HCT116 (cell line): ENCODE data around the gene RGS7. TPM values are rescaled to one million over a fixed set of nuclear protein-coding genes. Genes with fewer than 3 reads are reported as not detected.

Source experiments
- ATAC-seq: fragments of 200-7000 bp; cut with Tn5 transposase; 2 replicates; pipeline ENCODE4 v1.9.1; 2020; ENCODE audit warnings: mild to moderate bottlenecking, moderate library complexity
- BruUV-seq: library from RNA; stranded (reverse); fragments of 400-500 nt; replicated peaks from 2 replicates; lab custom pipeline; 2021; lab: Mats Ljungman, UMichigan
- CTCF ChIA-PET: fragments of 300-600 bp; sonication (Branson Sonifier 250); formaldehyde crosslinking; loops from one replicate; lab custom pipeline; 2021; ENCODE audit warnings: antibody characterized with exemption; lab: Charles Lee
- POLR2A ChIA-PET: fragments of 300-600, 350-600 bp; sonication (Branson Sonifier 250); formaldehyde crosslinking; loops from one replicate; lab custom pipeline; 2021; ENCODE audit warnings: antibody characterized with exemption; lab: Charles Lee
- RAD21 ChIA-PET, 2 experiments: fragments of 300-600 bp; sonication (Branson Sonifier 250); formaldehyde crosslinking; loops; one replicate each; lab custom pipeline; 2023; ENCODE audit warnings: low total read pairs in 2 of 2; ENCODE audit not compliant: uncharacterized antibody in 2 of 2, unreplicated experiment in 2 of 2, low non-redundant PET in 1 of 2; lab: Charles Lee
- DNase-seq: peaks from one replicate; pipeline ENCODE4 v3.0.0-alpha.2; 2010; ENCODE audit warnings: low read depth, low spot score
- H2AFZ ChIP-seq: fragments of 200-600 bp; shearing (Covaris generic), sonication (generic); 2 replicates; pipeline ENCODE4 v1.6.1; 2017; ENCODE audit warnings: low read depth, mixed run types, mixed read lengths, antibody characterized with exemption, low read length; ENCODE audit not compliant: poor library complexity, severe bottlenecking
- H3K27ac ChIP-seq: 2 replicates; pipeline ENCODE4 v1.5.1; 2012; ENCODE audit warnings: low read depth, low read length
- H3K27me3 ChIP-seq: fragments of 200-600 bp; sonication (generic); 2 replicates; pipeline ENCODE4 v1.6.1; 2016; ENCODE audit warnings: mixed run types, low read length, mixed read lengths; ENCODE audit not compliant: insufficient read depth
- H3K36me3 ChIP-seq, 2 experiments: fragments of 200-500 bp in 1 of 2; fragments of 200-600 bp in 1 of 2; sonication (Bioruptor generic) in 1 of 2; sonication (generic) in 1 of 2; 2 replicates each; pipeline versions ENCODE4 v1.5.1 to v1.6.1; 2014 to 2016; ENCODE audit warnings: low read length in 2 of 2, inconsistent platforms in 1 of 2, mixed read lengths in 1 of 2, mixed run types in 1 of 2; ENCODE audit not compliant: insufficient read depth in 2 of 2, control insufficient read depth in 1 of 2
- H3K4me1 ChIP-seq, 2 experiments: fragments of 200-600 bp in 1 of 2; sonication (generic) in 1 of 2; 2 replicates each; pipeline versions ENCODE4 v1.5.1 to v1.6.1; 2012 to 2017; ENCODE audit warnings: low read length in 2 of 2, inconsistent platforms in 1 of 2, mild to moderate bottlenecking in 1 of 2, mixed read lengths in 1 of 2, mixed run types in 1 of 2, moderate library complexity in 1 of 2; ENCODE audit not compliant: insufficient read depth in 2 of 2, control insufficient read depth in 1 of 2
- H3K4me2 ChIP-seq: fragments of 200-600 bp; sonication (generic); 2 replicates; pipeline ENCODE4 v1.6.1; 2017; ENCODE audit warnings: mixed run types, low read length, mixed read lengths
- H3K4me3 ChIP-seq, 2 experiments: fragments of 200-600 bp in 1 of 2; sonication (generic) in 1 of 2; replicated peaks in 1 of 2; 2 replicates each; pipeline ENCODE4 v1.5.1; 2011 to 2016; ENCODE audit warnings: low read length in 2 of 2, control low read depth in 1 of 2, low read depth in 1 of 2, mild to moderate bottlenecking in 1 of 2, mixed read lengths in 1 of 2, mixed run types in 1 of 2
- H3K79me2 ChIP-seq: fragments of 200-600 bp; sonication (generic); 2 replicates; pipeline ENCODE4 v1.6.1; 2017; ENCODE audit warnings: mild to moderate bottlenecking, mixed run types, low read length, moderate library complexity, mixed read lengths; ENCODE audit not compliant: insufficient read depth
- H3K9ac ChIP-seq: fragments of 200-600 bp; sonication (generic); 2 replicates; pipeline ENCODE4 v1.6.1; 2016; ENCODE audit warnings: low read length, mixed read lengths
- H3K9me2 ChIP-seq: fragments of 200-600 bp; sonication (generic), shearing (Covaris generic); 2 replicates; pipeline ENCODE4 v1.6.1; 2017; ENCODE audit warnings: mixed run types, mild to moderate bottlenecking, moderate library complexity; ENCODE audit not compliant: insufficient read depth
- H3K9me3 ChIP-seq, 2 experiments: fragments of 200-500 bp in 1 of 2; fragments of 200-600 bp in 1 of 2; sonication (Bioruptor generic) in 1 of 2; sonication (generic) in 1 of 2; 2 replicates each; pipeline ENCODE4 v1.6.1; 2014 to 2017; ENCODE audit warnings: low read length in 2 of 2, mixed read lengths in 2 of 2, inconsistent platforms in 1 of 2, low read depth in 1 of 2, mild to moderate bottlenecking in 1 of 2, mixed run types in 1 of 2, moderate library complexity in 1 of 2; ENCODE audit not compliant: control insufficient read depth in 1 of 2, insufficient read depth in 1 of 2
- H4K20me1 ChIP-seq: fragments of 200-600 bp; sonication (generic), shearing (Covaris generic); 2 replicates; pipeline ENCODE4 v1.6.1; 2017; ENCODE audit warnings: mixed run types, mild to moderate bottlenecking, moderate library complexity; ENCODE audit not compliant: insufficient read depth
- ATF3 ChIP-seq: IDR thresholded peaks from 2 replicates; pipeline ENCODE4 v1.6.1; 2012
- CBX3 ChIP-seq: IDR thresholded peaks from 2 replicates; pipeline ENCODE4 v1.6.1; 2012; ENCODE audit warnings: low read depth
- CEBPB ChIP-seq: IDR thresholded peaks from 2 replicates; pipeline ENCODE4 v1.6.1; 2012; ENCODE audit warnings: low read depth
- ELF1 ChIP-seq: IDR thresholded peaks from 2 replicates; pipeline ENCODE4 v1.6.1; 2012; ENCODE audit warnings: low read depth, borderline replicate concordance
- EZH2 ChIP-seq: fragments of 200-600 bp; sonication (generic); IDR thresholded peaks from 2 replicates; pipeline ENCODE4 v1.6.1; 2017; ENCODE audit warnings: antibody characterized with exemption, mixed run types
- EZH2phosphoT487 ChIP-seq: fragments of 200-600 bp; IDR thresholded peaks from 2 replicates; pipeline ENCODE4 v1.6.1; 2018; ENCODE audit warnings: antibody characterized with exemption, borderline replicate concordance
- FOSL1 ChIP-seq: IDR thresholded peaks from 2 replicates; pipeline ENCODE4 v1.6.1; 2012; ENCODE audit warnings: low read depth
- JUND ChIP-seq: IDR thresholded peaks from 2 replicates; pipeline ENCODE4 v1.6.1; 2012
- MAX ChIP-seq: IDR thresholded peaks from 2 replicates; pipeline ENCODE4 v1.6.1; 2012
- POLR2A ChIP-seq: IDR thresholded peaks from 2 replicates; pipeline ENCODE4 v1.7.0; 2011; ENCODE audit warnings: borderline replicate concordance; ENCODE audit not compliant: insufficient read depth, insufficient read length; ENCODE audit errors: extremely low read depth
- REST ChIP-seq: IDR thresholded peaks from 2 replicates; pipeline ENCODE4 v1.6.1; 2012; ENCODE audit warnings: low read depth
- SIN3A ChIP-seq: IDR thresholded peaks from 2 replicates; pipeline ENCODE4 v1.6.1; 2012; ENCODE audit warnings: low read depth
- SRF ChIP-seq: IDR thresholded peaks from 2 replicates; pipeline ENCODE4 v1.6.1; 2012; ENCODE audit warnings: low read depth
- TCF7L2 ChIP-seq: IDR thresholded peaks from 2 replicates; pipeline ENCODE4 v1.7.0; 2011; ENCODE audit warnings: borderline replicate concordance, inconsistent platforms; ENCODE audit not compliant: insufficient read depth, insufficient read length; ENCODE audit errors: extremely low read depth
- YY1 ChIP-seq: IDR thresholded peaks from 2 replicates; pipeline ENCODE4 v1.6.1; 2011; ENCODE audit warnings: low read length, low read depth, moderate library complexity, mild to moderate bottlenecking; ENCODE audit not compliant: insufficient replicate concordance; ENCODE audit errors: extremely low read depth
- intact Hi-C: fragments of 100-400 bp; cut with micrococcal nuclease; formaldehyde crosslinking; loops from 2 replicates; pipeline ENCODE4 v1.10.0; 2022
- total RNA-seq: library from RNA; stranded (reverse); gene quantifications from one replicate; pipeline ENCODE4 v1.2.1, GENCODE V29; 2021; ENCODE audit not compliant: unreplicated experiment

Gene RGS7
- total RNA-seq, 1 experiment from 2014 or later: not detected

- no peak overlapping the region for H3K9ac ChIP-seq
- DNase-seq: no peak
- no peak for ATAC-seq
- ChIA-PET RAD21 (no interaction called here), POLR2A (no interaction called here), CTCF (no interaction called here)
- no peaks in the 10 kb centered on the region for H3K36me3 ChIP-seq
- H3K4me3 ChIP-seq: no peak overlapping the region
- no peaks in the 10 kb centered on the region for H3K4me1 ChIP-seq
- no peak overlapping the region for H2AFZ ChIP-seq
- TF ChIP-seq POLR2A: no peak
- no peak for TF ChIP-seq MAX
- TF ChIP-seq ELF1: no peak
- TF ChIP-seq SIN3A: no peak
- TF ChIP-seq FOSL1: no peak
- no peak for TF ChIP-seq TCF7L2
- TF ChIP-seq REST: no peak
- TF ChIP-seq JUND: no peak
- TF ChIP-seq ATF3: no peak
- TF ChIP-seq YY1: no peak
- no peak for TF ChIP-seq EZH2phosphoT487
- TF ChIP-seq CEBPB: no peak
- no peak for TF ChIP-seq EZH2
- no peak for TF ChIP-seq SRF
- TF ChIP-seq CBX3: no peak
- no peaks in the 10 kb centered on the region for H4K20me1 ChIP-seq
- H3K27ac ChIP-seq: no peak overlapping the region
- peaks cover 0 to 31% of the 10 kb centered on the region in 2 experiments; a peak in 2 of 4 replicates for H3K9me3 ChIP-seq
- no peaks in the 10 kb centered on the region for H3K79me2 ChIP-seq
- intact Hi-C loops: no loop called here
- no peaks in the 10 kb centered on the region for H3K9me2 ChIP-seq
- no TSS peak for BruUV-seq
- no peaks in the 10 kb centered on the region for H3K27me3 ChIP-seq
- no peak overlapping the region for H3K4me2 ChIP-seq
Observed at GRCh38 chr1:240936911-240937668, 419.9 kb downstream of the RGS7 start.
